MM.1S (cell line): ENCODE measurements around the gene GCFC2.
A peak's percentile ranks its signal among the peaks of the same experiment; 100 is the strongest.

Experiments
- DNase-seq: peaks from one replicate; pipeline ENCODE4 v3.0.0-alpha.2; 2015
- H2AFZ ChIP-seq: fragments of 300-600 bp; sonication (generic); 2 replicates; pipeline ENCODE4 v1.6.0; 2016; ENCODE audit warnings: antibody characterized with exemption, low read length
- H3F3A ChIP-seq: fragments of 300-600 bp; sonication (generic); 2 replicates; pipeline ENCODE4 v1.6.1; 2016; ENCODE audit warnings: mild to moderate bottlenecking, antibody characterized with exemption, low read length, moderate library complexity, mixed read lengths; ENCODE audit not compliant: insufficient read depth
- H3K27ac ChIP-seq: fragments of 300-600 bp; sonication (generic); 2 replicates; pipeline ENCODE4 v1.5.1; 2016; ENCODE audit warnings: mild to moderate bottlenecking, low read length
- H3K27me3 ChIP-seq: fragments of 300-600 bp; sonication (generic); replicated peaks from 2 replicates; pipeline ENCODE4 v1.6.0; 2016; ENCODE audit warnings: low read length; ENCODE audit not compliant: insufficient read depth
- H3K36me3 ChIP-seq: fragments of 300-600 bp; sonication (generic); replicated peaks from 2 replicates; pipeline ENCODE4 v1.6.1; 2016; ENCODE audit warnings: mild to moderate bottlenecking, low read length, mixed read lengths; ENCODE audit not compliant: insufficient read depth
- H3K4me1 ChIP-seq: fragments of 300-600 bp; sonication (generic); 2 replicates; pipeline ENCODE4 v1.6.1; 2016; ENCODE audit warnings: low read length, mixed read lengths
- H3K4me2 ChIP-seq: fragments of 300-600 bp; sonication (generic); 2 replicates; pipeline ENCODE4 v1.6.0; 2016; ENCODE audit warnings: low read depth, low read length
- H3K4me3 ChIP-seq: fragments of 300-600 bp; sonication (generic); 2 replicates; pipeline ENCODE4 v1.5.1; 2016; ENCODE audit warnings: low read length, mixed read lengths
- H3K79me2 ChIP-seq: fragments of 300-600 bp; sonication (generic); 2 replicates; pipeline ENCODE4 v1.6.1; 2016; ENCODE audit warnings: mixed run types, low read length, mixed read lengths
- H3K9ac ChIP-seq: fragments of 300-600 bp; sonication (generic); 2 replicates; pipeline ENCODE4 v1.6.1; 2016; ENCODE audit warnings: low read length, mixed read lengths
- H3K9me2 ChIP-seq: fragments of 300-600 bp; sonication (generic); replicated peaks from 2 replicates; pipeline ENCODE4 v1.6.1; 2016; ENCODE audit warnings: mild to moderate bottlenecking, low read length, mixed read lengths; ENCODE audit not compliant: insufficient read depth
- H3K9me3 ChIP-seq: fragments of 300-600 bp; sonication (generic); replicated peaks from 2 replicates; pipeline ENCODE4 v1.6.1; 2016; ENCODE audit warnings: mild to moderate bottlenecking, low read length, mixed read lengths; ENCODE audit not compliant: insufficient read depth
- H4K20me1 ChIP-seq: fragments of 300-600 bp; sonication (generic); 2 replicates; pipeline ENCODE4 v1.6.1; 2016; ENCODE audit warnings: mild to moderate bottlenecking, low read length, moderate library complexity, mixed read lengths; ENCODE audit not compliant: insufficient read depth
- CTCF ChIP-seq: fragments of 300-600 bp; sonication (generic); IDR thresholded peaks from 2 replicates; pipeline ENCODE4 v1.5.1; 2016; ENCODE audit warnings: antibody characterized with exemption, low read length, mixed read lengths
- EZH2 ChIP-seq: fragments of 300-600 bp; sonication (generic); optimal IDR thresholded peaks from 2 replicates; pipeline ENCODE3; 2017; ENCODE audit warnings: low read depth, mild to moderate bottlenecking, antibody characterized with exemption, low read length, mixed read lengths
- EZH2phosphoT487 ChIP-seq: fragments of 300-600 bp; sonication (generic); IDR thresholded peaks from 2 replicates; pipeline ENCODE4 v1.6.1; 2018; ENCODE audit warnings: antibody characterized with exemption, low read length

GCFC2 gene

DNA sequence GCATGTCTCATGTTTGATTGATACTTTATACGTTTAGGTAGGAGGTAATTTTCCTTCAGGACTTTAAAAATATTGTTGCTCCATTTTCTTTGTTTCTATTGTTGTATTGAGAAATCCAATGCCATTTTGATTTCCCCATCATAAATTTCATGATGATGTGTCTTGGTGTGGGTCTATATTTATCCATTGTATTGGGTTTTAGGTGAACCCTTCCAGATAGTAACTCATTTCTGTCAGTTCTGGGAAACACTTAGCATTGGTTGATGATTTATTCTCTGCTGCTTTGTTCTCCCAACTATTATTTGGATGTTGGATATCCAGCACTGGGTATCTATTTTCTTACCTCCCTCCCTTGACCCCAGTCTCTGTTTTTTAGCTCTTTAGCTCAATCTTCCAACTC lies 54.2 kb downstream of the GCFC2 start:
- Histone ChIP-seq H3K4me3 (no peak overlapping the region), H3K4me2 (no peak overlapping the region), H3K9me3 (no peaks in the 10 kb centered on the region), H3K27ac (no peak overlapping the region), H3K9ac (no peak overlapping the region), H3K36me3 (peaks cover 6% of the 10 kb centered on the region; the same call in 1 of the 2 replicates), H3K79me2 (no peaks in the 10 kb centered on the region), H3F3A (no peaks in the 10 kb centered on the region), H3K9me2 (no peaks in the 10 kb centered on the region), H4K20me1 (no peaks in the 10 kb centered on the region), H3K27me3 (no peaks in the 10 kb centered on the region), H2AFZ (no peak overlapping the region), H3K4me1 (no peaks in the 10 kb centered on the region)
- TF ChIP-seq EZH2 (no peak), EZH2phosphoT487 (no peak), CTCF (no peak)
- no peak for DNase-seq

GRCh38 chr2:75655861-75656260 lies 54.9 kb downstream of the GCFC2 start:
- Histone ChIP-seq H3K9me2 (no peaks in the 10 kb centered on the region), H3F3A (no peaks in the 10 kb centered on the region), H3K27me3 (no peaks in the 10 kb centered on the region), H3K36me3 (0 out of 2 replicates have a peak, but pooled peaks cover 4% of the 10 kb centered on the region), H3K4me3 (no peak overlapping the region), H3K4me1 (no peaks in the 10 kb centered on the region), H3K79me2 (no peaks in the 10 kb centered on the region), H3K9ac (no peak overlapping the region), H3K4me2 (no peak overlapping the region), H4K20me1 (no peaks in the 10 kb centered on the region), H3K27ac (no peak overlapping the region), H3K9me3 (no peaks in the 10 kb centered on the region), H2AFZ (no peak overlapping the region)
- TF ChIP-seq EZH2phosphoT487 (no peak), EZH2 (no peak), CTCF (no peak)
- DNase-seq = no peak

DNA sequence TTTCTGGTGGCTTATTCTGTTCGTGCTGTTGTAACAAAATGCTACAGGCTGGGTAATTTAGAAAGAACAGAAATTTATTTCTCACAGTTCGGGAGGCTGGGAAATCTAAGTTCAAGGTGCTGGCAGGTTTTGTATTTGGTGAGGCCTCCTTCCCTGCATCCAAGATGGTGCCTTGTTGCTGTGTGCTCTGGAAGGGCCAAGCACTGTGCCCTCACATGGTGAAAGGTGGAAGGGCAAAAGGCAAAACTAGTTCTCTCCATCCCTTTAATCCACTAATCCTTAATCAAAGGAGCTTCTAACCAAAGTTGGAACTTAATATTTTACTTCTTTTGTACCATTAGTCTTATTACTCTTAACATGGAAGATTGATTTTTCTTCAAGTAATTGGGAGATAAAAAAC lies 56.7 kb downstream of the GCFC2 start:
- H3K36me3 ChIP-seq = 0 out of 2 replicates have a peak, but pooled peaks cover 4% of the 10 kb centered on the region
- no peaks in the 10 kb centered on the region for H3K4me1 ChIP-seq

More for the DNA sequence above, 56.7 kb downstream of the GCFC2 start:
- H3K9me3 ChIP-seq = no peaks in the 10 kb centered on the region
- no peak for DNase-seq
- H3K27me3 ChIP-seq = no peaks in the 10 kb centered on the region
- no peaks in the 10 kb centered on the region for H4K20me1 ChIP-seq
- H3F3A ChIP-seq = no peaks in the 10 kb centered on the region
- no peak for TF ChIP-seq EZH2phosphoT487
- peak; percentile 9; the same call in 1 of the 2 replicates for TF ChIP-seq CTCF
- no peak overlapping the region for H3K27ac ChIP-seq
- H3K79me2 ChIP-seq = peaks cover 8% of the 10 kb centered on the region
- no peak overlapping the region for H3K4me3 ChIP-seq
- H3K4me2 ChIP-seq = no peak overlapping the region
- no peaks in the 10 kb centered on the region for H3K9me2 ChIP-seq
- H3K9ac ChIP-seq = no peak overlapping the region
- H2AFZ ChIP-seq = no peak overlapping the region
